ENCODE data around the gene NPIPB8.
"Not testable (repeated sequence)": the region's sequence is repeated elsewhere in the genome, so short reads cannot be mapped to it uniquely, and the experiment has no call there.

GRCh38 chr16:28622532-28623171 lies 15.2 kb upstream of the NPIPB8 start:
- not testable (repeated sequence) for TF ChIP-seq CTCF (IDR thresholded peaks at IDR 0.05); SIN3A (IDR thresholded peaks at IDR 0.05; ENCODE audit: borderline replicate concordance, insufficient read depth, low read depth, low read length); REST (IDR thresholded peaks at IDR 0.05; ENCODE audit: insufficient read depth in 1 of 2, low read depth in 2 of 2, low read length in 1 of 2); POLR2AphosphoS5 (IDR thresholded peaks at IDR 0.05; ENCODE audit: low read depth, low read length)
